Memory B cell (primary cell): Measurements from ENCODE around the gene UACA.
A peak's percentile ranks its signal among the peaks of the same experiment; 100 is the strongest.

Experiments
- ATAC-seq: fragments of 150-1000 bp; cut with Tn5 transposase; 2 replicates; pipeline ENCODE4 v1.10.0; 2021; ENCODE audit warnings: low read depth, mild to moderate bottlenecking, moderate library complexity
- DNase-seq, 2 donors: peaks; one replicate each; pipeline ENCODE4 v3.0.0; 2022; ENCODE audit warnings: low spot score in 2 of 2
- H3K27ac Mint-ChIP-seq: one replicate; pipeline ENCODE4 v1.8.0; 2022; ENCODE audit warnings: mild to moderate bottlenecking, moderate library complexity, mixed read lengths
- H3K27me3 Mint-ChIP-seq: one replicate; pipeline ENCODE4 v1.8.0; 2022; ENCODE audit warnings: mixed read lengths
- H3K36me3 Mint-ChIP-seq: one replicate; pipeline ENCODE4 v1.8.0; 2022; ENCODE audit warnings: mild to moderate bottlenecking, mixed read lengths
- H3K4me1 Mint-ChIP-seq: one replicate; pipeline ENCODE4 v1.8.0; 2022; ENCODE audit warnings: mixed read lengths
- H3K4me3 Mint-ChIP-seq: one replicate; pipeline ENCODE4 v1.8.0; 2022; ENCODE audit warnings: mild to moderate bottlenecking, moderate library complexity, mixed read lengths
- H3K9me3 Mint-ChIP-seq: one replicate; pipeline ENCODE4 v1.8.0; 2022; ENCODE audit warnings: mixed read lengths

UACA gene

GRCh38 chr15:70701891-70702568 is 61.3 kb downstream of the UACA start:
- H3K36me3 Mint-ChIP-seq: peaks cover 1% of the 10 kb centered on the region
- no peak overlapping the region for H3K4me3 Mint-ChIP-seq
- DNase-seq (no peak), ATAC-seq (no peak)
- H3K4me1 Mint-ChIP-seq: peaks cover 3% of the 10 kb centered on the region
- peaks cover 8% of the 10 kb centered on the region for H3K27me3 Mint-ChIP-seq
- H3K9me3 Mint-ChIP-seq: no peaks in the 10 kb centered on the region
- no peak overlapping the region for H3K27ac Mint-ChIP-seq

- Mint-ChIP-seq H3K4me1 (peaks cover 3% of the 10 kb centered on the region), H3K4me3 (no peak overlapping the region), H3K36me3 (peaks cover 1% of the 10 kb centered on the region), H3K27me3 (peaks cover 8% of the 10 kb centered on the region), H3K9me3 (no peaks in the 10 kb centered on the region), H3K27ac (no peak overlapping the region)
- DNase-seq (no peak), ATAC-seq (no peak)
These were observed 62.2 kb downstream of the UACA start for GRCh38 chr15:70701171-70701570.

GRCh38 chr15:70699890-70700289 is 63.5 kb downstream of the UACA start:
- ATAC-seq (no peak), DNase-seq (no peak)
- Mint-ChIP-seq H3K27me3 (peaks cover 10% of the 10 kb centered on the region), H3K4me3 (no peak overlapping the region), H3K4me1 (peaks cover 3% of the 10 kb centered on the region), H3K9me3 (no peaks in the 10 kb centered on the region), H3K27ac (no peak overlapping the region), H3K36me3 (peaks cover 1% of the 10 kb centered on the region)

- no peaks in the 10 kb centered on the region for H3K9me3 Mint-ChIP-seq
- no peaks in the 10 kb centered on the region for H3K36me3 Mint-ChIP-seq
- no peak overlapping the region for H3K27ac Mint-ChIP-seq
- DNase-seq: no peak
- no peak overlapping the region for H3K4me3 Mint-ChIP-seq
- H3K27me3 Mint-ChIP-seq: peaks cover 9% of the 10 kb centered on the region
- H3K4me1 Mint-ChIP-seq: no peaks in the 10 kb centered on the region
- ATAC-seq: no peak
These were observed 64.4 kb downstream of the UACA start for GRCh38 chr15:70698836-70699390.

GRCh38 chr15:70698426-70698825 is 64.9 kb downstream of the UACA start:
- H3K4me1 Mint-ChIP-seq: no peaks in the 10 kb centered on the region
- H3K27me3 Mint-ChIP-seq: peaks cover 6% of the 10 kb centered on the region
- DNase-seq: no peak
- no peaks in the 10 kb centered on the region for H3K9me3 Mint-ChIP-seq
- H3K27ac Mint-ChIP-seq: no peak overlapping the region
- no peak for ATAC-seq
- H3K36me3 Mint-ChIP-seq: no peaks in the 10 kb centered on the region
- no peak overlapping the region for H3K4me3 Mint-ChIP-seq

GRCh38 chr15:70690491-70691276 is 72.7 kb downstream of the UACA start:
- Mint-ChIP-seq H3K27me3 (peaks cover 7% of the 10 kb centered on the region), H3K4me1 (no peaks in the 10 kb centered on the region), H3K9me3 (no peaks in the 10 kb centered on the region), H3K27ac (no peak overlapping the region), H3K4me3 (no peak overlapping the region), H3K36me3 (no peaks in the 10 kb centered on the region)
- DNase-seq: no peak
- no peak for ATAC-seq

GRCh38 chr15:70690021-70690420 is 73.3 kb downstream of the UACA start:
- Mint-ChIP-seq H3K36me3 (no peaks in the 10 kb centered on the region), H3K9me3 (no peaks in the 10 kb centered on the region), H3K4me1 (no peaks in the 10 kb centered on the region), H3K27me3 (peaks cover 6% of the 10 kb centered on the region), H3K27ac (no peak overlapping the region), H3K4me3 (no peak overlapping the region)
- ATAC-seq (no peak), DNase-seq (no peak)

GRCh38 chr15:70687482-70687881 is 75.9 kb downstream of the UACA start:
- H3K36me3 Mint-ChIP-seq: no peaks in the 10 kb centered on the region
- no peak overlapping the region for H3K27ac Mint-ChIP-seq
- DNase-seq (no peak), ATAC-seq (no peak)
- H3K4me1 Mint-ChIP-seq: no peaks in the 10 kb centered on the region
- no peaks in the 10 kb centered on the region for H3K9me3 Mint-ChIP-seq
- no peak overlapping the region for H3K4me3 Mint-ChIP-seq
- H3K27me3 Mint-ChIP-seq: peaks cover 10% of the 10 kb centered on the region

- H3K4me3 Mint-ChIP-seq: no peak overlapping the region
- no peak overlapping the region for H3K27ac Mint-ChIP-seq
- peaks cover 18% of the 10 kb centered on the region for H3K27me3 Mint-ChIP-seq
- peaks cover 2% of the 10 kb centered on the region for H3K4me1 Mint-ChIP-seq
- DNase-seq: no peak
- H3K36me3 Mint-ChIP-seq: no peaks in the 10 kb centered on the region
- no peak for ATAC-seq
- no peaks in the 10 kb centered on the region for H3K9me3 Mint-ChIP-seq
These were observed 82.5 kb downstream of the UACA start for GRCh38 chr15:70680817-70681216.

GRCh38 chr15:70679919-70680231 is 83.5 kb downstream of the UACA start:
- H3K9me3 Mint-ChIP-seq: no peaks in the 10 kb centered on the region
- peaks cover 2% of the 10 kb centered on the region for H3K4me1 Mint-ChIP-seq
- DNase-seq (no peak), ATAC-seq (no peak)
- H3K4me3 Mint-ChIP-seq: no peak overlapping the region
- H3K27ac Mint-ChIP-seq: no peak overlapping the region
- no peaks in the 10 kb centered on the region for H3K36me3 Mint-ChIP-seq
- peaks cover 17% of the 10 kb centered on the region for H3K27me3 Mint-ChIP-seq

GRCh38 chr15:70672081-70672480 is 91.3 kb downstream of the UACA start:
- Mint-ChIP-seq H3K27me3 (no peaks in the 10 kb centered on the region), H3K27ac (no peak overlapping the region), H3K9me3 (no peaks in the 10 kb centered on the region), H3K36me3 (no peaks in the 10 kb centered on the region), H3K4me3 (no peak overlapping the region), H3K4me1 (peaks cover 6% of the 10 kb centered on the region)
- DNase-seq (no peak), ATAC-seq (peak; percentile 47)

- Mint-ChIP-seq H3K4me3 (no peak overlapping the region), H3K4me1 (peaks cover 6% of the 10 kb centered on the region), H3K27ac (no peak overlapping the region), H3K9me3 (no peaks in the 10 kb centered on the region), H3K27me3 (peaks cover 2% of the 10 kb centered on the region), H3K36me3 (no peaks in the 10 kb centered on the region)
- ATAC-seq: no peak
- no peak for DNase-seq
These were observed 92.7 kb downstream of the UACA start for GRCh38 chr15:70670680-70671079.

- Mint-ChIP-seq H3K9me3 (no peaks in the 10 kb centered on the region), H3K27ac (no peak overlapping the region), H3K4me3 (no peak overlapping the region), H3K27me3 (peaks cover 2% of the 10 kb centered on the region), H3K36me3 (no peaks in the 10 kb centered on the region), H3K4me1 (peaks cover 6% of the 10 kb centered on the region)
- DNase-seq (no peak), ATAC-seq (no peak)
These were observed 93.2 kb downstream of the UACA start for GRCh38 chr15:70669966-70670658.

- H3K4me3 Mint-ChIP-seq: no peak overlapping the region
- no peaks in the 10 kb centered on the region for H3K36me3 Mint-ChIP-seq
- peaks cover 2% of the 10 kb centered on the region for H3K27me3 Mint-ChIP-seq
- peaks cover 6% of the 10 kb centered on the region for H3K4me1 Mint-ChIP-seq
- DNase-seq (no peak), ATAC-seq (peak; percentile 63)
- no peaks in the 10 kb centered on the region for H3K9me3 Mint-ChIP-seq
- no peak overlapping the region for H3K27ac Mint-ChIP-seq
These were observed 94.3 kb downstream of the UACA start for GRCh38 chr15:70669006-70669602.
